DOHH2 (cell line): Measurements from ENCODE around the gene NGEF.

Experiments used
- H3F3A ChIP-seq: fragments of 200-600 bp; sonication (generic), shearing (Covaris generic); 2 replicates; pipeline ENCODE4 v1.6.0; 2016; ENCODE audit warnings: antibody characterized with exemption, mild to moderate bottlenecking; ENCODE audit not compliant: control insufficient read depth, insufficient read depth
- H3K27ac ChIP-seq: fragments of 200-600 bp; sonication (generic); 2 replicates; pipeline ENCODE4 v1.5.1; 2014; ENCODE audit warnings: low read depth, mild to moderate bottlenecking, low read length, moderate library complexity
- H3K27me3 ChIP-seq: fragments of 200-600 bp; sonication (generic); 2 replicates; pipeline ENCODE4 v1.6.1; 2014; ENCODE audit warnings: mild to moderate bottlenecking, low read length, mixed read lengths; ENCODE audit not compliant: control insufficient read depth
- H3K36me3 ChIP-seq: fragments of 200-600 bp; sonication (generic); 2 replicates; pipeline ENCODE4 v1.6.1; 2014; ENCODE audit warnings: mild to moderate bottlenecking, low read length, moderate library complexity, mixed read lengths; ENCODE audit not compliant: control insufficient read depth
- H3K4me1 ChIP-seq: fragments of 200-600 bp; sonication (generic); 2 replicates; pipeline ENCODE4 v1.6.1; 2014; ENCODE audit warnings: mild to moderate bottlenecking, low read length, mixed read lengths; ENCODE audit not compliant: control insufficient read depth
- H3K4me2 ChIP-seq: fragments of 200-600 bp; sonication (generic); 2 replicates; pipeline ENCODE4 v1.6.0; 2014; ENCODE audit warnings: mild to moderate bottlenecking, low read length, moderate library complexity
- H3K4me3 ChIP-seq: fragments of 200-600 bp; sonication (generic); 2 replicates; pipeline ENCODE4 v1.5.1; 2014; ENCODE audit warnings: mild to moderate bottlenecking, low read length, mixed read lengths
- H3K79me2 ChIP-seq: fragments of 200-600 bp; sonication (generic); 2 replicates; pipeline ENCODE4 v1.6.1; 2014; ENCODE audit warnings: mild to moderate bottlenecking, low read length, mixed read lengths; ENCODE audit not compliant: control insufficient read depth
- H3K9me2 ChIP-seq: fragments of 200-600 bp; sonication (generic); replicated peaks from 2 replicates; pipeline ENCODE4 v1.6.1; 2014; ENCODE audit warnings: mild to moderate bottlenecking, low read length, mixed read lengths; ENCODE audit not compliant: control insufficient read depth
- H3K9me3 ChIP-seq: fragments of 200-600 bp; sonication (generic); 2 replicates; pipeline ENCODE4 v1.6.1; 2014; ENCODE audit warnings: antibody characterized with exemption, low read length, mixed read lengths; ENCODE audit not compliant: control insufficient read depth, insufficient read depth
- H4K20me1 ChIP-seq: fragments of 200-600 bp; sonication (generic); 2 replicates; pipeline ENCODE4 v1.6.0; 2014; ENCODE audit warnings: low read depth, mild to moderate bottlenecking, antibody characterized with exemption, low read length, moderate library complexity; ENCODE audit not compliant: control insufficient read depth, insufficient read depth
- EZH2phosphoT487 ChIP-seq: fragments of 200-600 bp; sonication (generic); IDR thresholded peaks from 2 replicates; pipeline ENCODE4 v1.6.1; 2017; ENCODE audit warnings: borderline replicate concordance, mild to moderate bottlenecking, antibody characterized with exemption, low read length, moderate library complexity, mixed read lengths
- TF ChIP-seq, protein P1 (sequence below): fragments of 200-600 bp; sonication (generic); IDR thresholded peaks from one replicate; pipeline ENCODE4 v1.5.1; 2014; ENCODE audit warnings: antibody characterized with exemption, mild to moderate bottlenecking, low read depth, low read length; ENCODE audit not compliant: poor library complexity, severe bottlenecking

NGEF gene

DNA sequence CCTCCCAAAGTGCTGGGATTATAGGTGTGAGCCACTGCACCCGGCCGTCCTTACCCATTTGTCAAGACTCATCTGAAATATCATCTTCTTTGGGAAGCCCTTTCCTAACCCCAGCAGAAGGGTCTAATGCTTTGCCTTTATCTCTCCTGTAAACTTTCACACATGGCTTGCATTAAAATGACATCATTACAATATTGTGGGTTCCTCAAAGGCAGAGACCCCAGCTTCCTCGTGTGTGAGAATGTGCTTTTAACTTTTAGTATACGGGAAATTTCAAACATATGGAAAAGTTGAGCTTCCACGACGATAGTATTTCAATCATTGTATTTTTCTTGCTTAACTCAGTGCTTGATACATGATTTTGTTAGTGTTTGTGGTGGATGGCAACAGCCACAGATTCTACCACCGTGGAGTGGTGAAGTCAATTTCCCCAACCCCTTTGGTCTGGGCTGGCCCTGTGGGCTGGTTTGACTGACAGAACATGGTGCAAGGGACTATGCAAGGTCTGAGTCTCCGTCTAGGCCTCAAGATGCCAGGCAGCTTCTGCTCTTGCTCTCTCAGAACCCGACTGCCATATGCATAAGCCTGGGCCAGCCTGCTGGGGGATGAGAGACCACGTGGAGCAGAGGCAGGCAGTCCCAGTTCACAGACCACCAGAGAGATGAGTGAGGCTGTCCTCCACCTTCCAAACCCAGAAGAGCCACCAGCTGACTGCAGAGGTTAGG, 39.9 kb downstream of the NGEF start:
- Histone ChIP-seq H3K4me2 (no peak overlapping the region), H3K9me2 (no peaks in the 10 kb centered on the region), H3K36me3 (no peaks in the 10 kb centered on the region), H3K27me3 (peaks cover 10% of the 10 kb centered on the region; the same call in 1 of the 2 replicates), H3K4me3 (no peak overlapping the region), H3K79me2 (no peaks in the 10 kb centered on the region), H3K9me3 (no peaks in the 10 kb centered on the region), H3F3A (no peaks in the 10 kb centered on the region), H4K20me1 (no peaks in the 10 kb centered on the region), H3K27ac (no peak overlapping the region), H3K4me1 (no peaks in the 10 kb centered on the region)
- TF ChIP-seq, protein P1, sequence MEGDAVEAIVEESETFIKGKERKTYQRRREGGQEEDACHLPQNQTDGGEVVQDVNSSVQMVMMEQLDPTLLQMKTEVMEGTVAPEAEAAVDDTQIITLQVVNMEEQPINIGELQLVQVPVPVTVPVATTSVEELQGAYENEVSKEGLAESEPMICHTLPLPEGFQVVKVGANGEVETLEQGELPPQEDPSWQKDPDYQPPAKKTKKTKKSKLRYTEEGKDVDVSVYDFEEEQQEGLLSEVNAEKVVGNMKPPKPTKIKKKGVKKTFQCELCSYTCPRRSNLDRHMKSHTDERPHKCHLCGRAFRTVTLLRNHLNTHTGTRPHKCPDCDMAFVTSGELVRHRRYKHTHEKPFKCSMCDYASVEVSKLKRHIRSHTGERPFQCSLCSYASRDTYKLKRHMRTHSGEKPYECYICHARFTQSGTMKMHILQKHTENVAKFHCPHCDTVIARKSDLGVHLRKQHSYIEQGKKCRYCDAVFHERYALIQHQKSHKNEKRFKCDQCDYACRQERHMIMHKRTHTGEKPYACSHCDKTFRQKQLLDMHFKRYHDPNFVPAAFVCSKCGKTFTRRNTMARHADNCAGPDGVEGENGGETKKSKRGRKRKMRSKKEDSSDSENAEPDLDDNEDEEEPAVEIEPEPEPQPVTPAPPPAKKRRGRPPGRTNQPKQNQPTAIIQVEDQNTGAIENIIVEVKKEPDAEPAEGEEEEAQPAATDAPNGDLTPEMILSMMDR, result no peak
- no peak for TF ChIP-seq EZH2phosphoT487

DNA sequence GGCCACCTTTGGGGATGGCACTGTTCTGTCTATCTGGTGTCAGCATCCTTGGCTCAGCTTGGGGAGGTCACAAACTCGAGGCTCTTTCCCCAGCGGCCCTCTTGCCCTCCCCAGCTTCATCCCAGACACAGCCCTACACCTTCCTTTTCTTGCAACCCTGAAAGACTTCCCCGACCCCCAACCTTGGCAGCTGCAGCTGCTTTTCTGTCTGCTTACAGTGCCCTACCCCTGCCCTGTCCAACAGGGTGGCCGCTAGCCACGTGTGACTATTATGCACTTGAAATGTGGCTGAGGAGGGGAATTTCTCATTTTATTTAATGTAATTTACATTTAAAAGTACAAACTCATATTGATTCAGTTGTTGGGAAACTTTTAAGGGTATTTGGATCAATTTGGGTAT, 41.3 kb downstream of the NGEF start:
- Histone ChIP-seq H3K27me3 (peaks cover 10% of the 10 kb centered on the region; the same call in 1 of the 2 replicates), H3K4me1 (no peaks in the 10 kb centered on the region), H4K20me1 (no peaks in the 10 kb centered on the region), H3F3A (no peaks in the 10 kb centered on the region), H3K36me3 (no peaks in the 10 kb centered on the region), H3K27ac (no peak overlapping the region), H3K9me2 (no peaks in the 10 kb centered on the region), H3K4me3 (no peak overlapping the region), H3K9me3 (no peaks in the 10 kb centered on the region), H3K4me2 (no peak overlapping the region), H3K79me2 (no peaks in the 10 kb centered on the region)
- TF ChIP-seq, protein P1, result no peak

DNA sequence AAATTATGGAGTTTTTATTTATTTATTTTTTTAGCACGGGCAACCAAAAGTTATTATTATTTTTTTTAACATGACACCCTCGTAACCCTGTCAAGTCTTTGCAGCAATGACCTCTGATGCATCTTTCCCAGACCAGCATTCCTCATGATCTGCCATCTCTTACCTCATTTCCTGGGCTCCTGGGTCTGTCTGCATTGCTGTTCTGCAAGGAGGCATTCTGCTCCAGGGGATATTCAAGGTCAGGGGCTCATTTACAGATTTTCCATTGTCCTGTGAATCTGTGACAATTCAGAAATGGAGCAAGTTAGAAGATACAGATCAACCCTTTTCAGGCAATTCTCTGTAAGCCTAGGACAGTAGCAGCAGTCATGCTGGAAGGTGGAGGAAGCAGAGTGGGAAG, 43.0 kb downstream of the NGEF start:
- H3K4me1 ChIP-seq, result no peaks in the 10 kb centered on the region
- no peak overlapping the region for H3K4me3 ChIP-seq
- H3K27ac ChIP-seq, result no peak overlapping the region
- TF ChIP-seq EZH2phosphoT487, result no peak
- TF ChIP-seq, protein P1, result no peak
- H3K4me2 ChIP-seq, result no peak overlapping the region
- H4K20me1 ChIP-seq, result no peaks in the 10 kb centered on the region
- no peaks in the 10 kb centered on the region for H3K9me2 ChIP-seq
- H3K27me3 ChIP-seq, result peaks cover 10% of the 10 kb centered on the region; the same call in 1 of the 2 replicates
- peaks cover 5% of the 10 kb centered on the region; the same call in 1 of the 2 replicates for H3K9me3 ChIP-seq
- H3K79me2 ChIP-seq, result no peaks in the 10 kb centered on the region
- no peaks in the 10 kb centered on the region for H3F3A ChIP-seq
- no peaks in the 10 kb centered on the region for H3K36me3 ChIP-seq
